HCT116 (cell line): Measurements from ENCODE around the gene ENHO. TPM values are rescaled to one million over a fixed set of nuclear protein-coding genes. Genes with fewer than 3 reads are reported as not detected.

Experiments
- ATAC-seq: fragments of 200-7000 bp; cut with Tn5 transposase; 2 replicates; pipeline ENCODE4 v1.9.1; 2020; ENCODE audit warnings: mild to moderate bottlenecking, moderate library complexity
- BruUV-seq: library from RNA; stranded (reverse); fragments of 400-500 nt; replicated peaks from 2 replicates; lab custom pipeline; 2021; lab: Mats Ljungman, UMichigan
- CTCF ChIA-PET: fragments of 300-600 bp; sonication (Branson Sonifier 250); formaldehyde crosslinking; loops from one replicate; lab custom pipeline; 2021; ENCODE audit warnings: antibody characterized with exemption; lab: Charles Lee
- POLR2A ChIA-PET: fragments of 300-600, 350-600 bp; sonication (Branson Sonifier 250); formaldehyde crosslinking; loops from one replicate; lab custom pipeline; 2021; ENCODE audit warnings: antibody characterized with exemption; lab: Charles Lee
- RAD21 ChIA-PET, 2 experiments: fragments of 300-600 bp; sonication (Branson Sonifier 250); formaldehyde crosslinking; loops; one replicate each; lab custom pipeline; 2023; ENCODE audit warnings: low total read pairs in 2 of 2; ENCODE audit not compliant: uncharacterized antibody in 2 of 2, unreplicated experiment in 2 of 2, low non-redundant PET in 1 of 2; lab: Charles Lee
- DNase-seq: peaks from one replicate; pipeline ENCODE4 v3.0.0-alpha.2; 2010; ENCODE audit warnings: low read depth, low spot score
- H2AFZ ChIP-seq: fragments of 200-600 bp; shearing (Covaris generic), sonication (generic); 2 replicates; pipeline ENCODE4 v1.6.1; 2017; ENCODE audit warnings: low read depth, mixed run types, mixed read lengths, antibody characterized with exemption, low read length; ENCODE audit not compliant: poor library complexity, severe bottlenecking
- H3K27ac ChIP-seq: 2 replicates; pipeline ENCODE4 v1.5.1; 2012; ENCODE audit warnings: low read depth, low read length
- H3K27me3 ChIP-seq: fragments of 200-600 bp; sonication (generic); 2 replicates; pipeline ENCODE4 v1.6.1; 2016; ENCODE audit warnings: mixed run types, low read length, mixed read lengths; ENCODE audit not compliant: insufficient read depth
- H3K36me3 ChIP-seq, 2 experiments: fragments of 200-500 bp in 1 of 2; fragments of 200-600 bp in 1 of 2; sonication (Bioruptor generic) in 1 of 2; sonication (generic) in 1 of 2; 2 replicates each; pipeline versions ENCODE4 v1.5.1 to v1.6.1; 2014 to 2016; ENCODE audit warnings: low read length in 2 of 2, inconsistent platforms in 1 of 2, mixed read lengths in 1 of 2, mixed run types in 1 of 2; ENCODE audit not compliant: insufficient read depth in 2 of 2, control insufficient read depth in 1 of 2
- H3K4me1 ChIP-seq, 2 experiments: fragments of 200-600 bp in 1 of 2; sonication (generic) in 1 of 2; 2 replicates each; pipeline versions ENCODE4 v1.5.1 to v1.6.1; 2012 to 2017; ENCODE audit warnings: low read length in 2 of 2, inconsistent platforms in 1 of 2, mild to moderate bottlenecking in 1 of 2, mixed read lengths in 1 of 2, mixed run types in 1 of 2, moderate library complexity in 1 of 2; ENCODE audit not compliant: insufficient read depth in 2 of 2, control insufficient read depth in 1 of 2
- H3K4me2 ChIP-seq: fragments of 200-600 bp; sonication (generic); 2 replicates; pipeline ENCODE4 v1.6.1; 2017; ENCODE audit warnings: mixed run types, low read length, mixed read lengths
- H3K4me3 ChIP-seq, 2 experiments: fragments of 200-600 bp in 1 of 2; sonication (generic) in 1 of 2; replicated peaks in 1 of 2; 2 replicates each; pipeline ENCODE4 v1.5.1; 2011 to 2016; ENCODE audit warnings: low read length in 2 of 2, control low read depth in 1 of 2, low read depth in 1 of 2, mild to moderate bottlenecking in 1 of 2, mixed read lengths in 1 of 2, mixed run types in 1 of 2
- H3K79me2 ChIP-seq: fragments of 200-600 bp; sonication (generic); 2 replicates; pipeline ENCODE4 v1.6.1; 2017; ENCODE audit warnings: mild to moderate bottlenecking, mixed run types, low read length, moderate library complexity, mixed read lengths; ENCODE audit not compliant: insufficient read depth
- H3K9ac ChIP-seq: fragments of 200-600 bp; sonication (generic); 2 replicates; pipeline ENCODE4 v1.6.1; 2016; ENCODE audit warnings: low read length, mixed read lengths
- H3K9me2 ChIP-seq: fragments of 200-600 bp; sonication (generic), shearing (Covaris generic); 2 replicates; pipeline ENCODE4 v1.6.1; 2017; ENCODE audit warnings: mixed run types, mild to moderate bottlenecking, moderate library complexity; ENCODE audit not compliant: insufficient read depth
- H3K9me3 ChIP-seq, 2 experiments: fragments of 200-500 bp in 1 of 2; fragments of 200-600 bp in 1 of 2; sonication (Bioruptor generic) in 1 of 2; sonication (generic) in 1 of 2; 2 replicates each; pipeline ENCODE4 v1.6.1; 2014 to 2017; ENCODE audit warnings: low read length in 2 of 2, mixed read lengths in 2 of 2, inconsistent platforms in 1 of 2, low read depth in 1 of 2, mild to moderate bottlenecking in 1 of 2, mixed run types in 1 of 2, moderate library complexity in 1 of 2; ENCODE audit not compliant: control insufficient read depth in 1 of 2, insufficient read depth in 1 of 2
- H4K20me1 ChIP-seq: fragments of 200-600 bp; sonication (generic), shearing (Covaris generic); 2 replicates; pipeline ENCODE4 v1.6.1; 2017; ENCODE audit warnings: mixed run types, mild to moderate bottlenecking, moderate library complexity; ENCODE audit not compliant: insufficient read depth
- CBX3 ChIP-seq: IDR thresholded peaks from 2 replicates; pipeline ENCODE4 v1.6.1; 2012; ENCODE audit warnings: low read depth
- EGR1 ChIP-seq: IDR thresholded peaks from 2 replicates; pipeline ENCODE4 v1.6.1; 2012; ENCODE audit warnings: low read depth
- ELF1 ChIP-seq: IDR thresholded peaks from 2 replicates; pipeline ENCODE4 v1.6.1; 2012; ENCODE audit warnings: low read depth, borderline replicate concordance
- EZH2 ChIP-seq: fragments of 200-600 bp; sonication (generic); IDR thresholded peaks from 2 replicates; pipeline ENCODE4 v1.6.1; 2017; ENCODE audit warnings: antibody characterized with exemption, mixed run types
- EZH2phosphoT487 ChIP-seq: fragments of 200-600 bp; IDR thresholded peaks from 2 replicates; pipeline ENCODE4 v1.6.1; 2018; ENCODE audit warnings: antibody characterized with exemption, borderline replicate concordance
- FOSL1 ChIP-seq: IDR thresholded peaks from 2 replicates; pipeline ENCODE4 v1.6.1; 2012; ENCODE audit warnings: low read depth
- POLR2A ChIP-seq: IDR thresholded peaks from 2 replicates; pipeline ENCODE4 v1.7.0; 2011; ENCODE audit warnings: borderline replicate concordance; ENCODE audit not compliant: insufficient read depth, insufficient read length; ENCODE audit errors: extremely low read depth
- RAD21 ChIP-seq: IDR thresholded peaks from 2 replicates; pipeline ENCODE4 v1.6.1; 2012; ENCODE audit warnings: low read depth, mild to moderate bottlenecking
- SIN3A ChIP-seq: IDR thresholded peaks from 2 replicates; pipeline ENCODE4 v1.6.1; 2012; ENCODE audit warnings: low read depth
- SP1 ChIP-seq: IDR thresholded peaks from 2 replicates; pipeline ENCODE4 v1.6.1; 2012; ENCODE audit warnings: low read depth
- SRF ChIP-seq: IDR thresholded peaks from 2 replicates; pipeline ENCODE4 v1.6.1; 2012; ENCODE audit warnings: low read depth
- TCF7L2 ChIP-seq: IDR thresholded peaks from 2 replicates; pipeline ENCODE4 v1.7.0; 2011; ENCODE audit warnings: borderline replicate concordance, inconsistent platforms; ENCODE audit not compliant: insufficient read depth, insufficient read length; ENCODE audit errors: extremely low read depth
- YY1 ChIP-seq: IDR thresholded peaks from 2 replicates; pipeline ENCODE4 v1.6.1; 2011; ENCODE audit warnings: low read length, low read depth, moderate library complexity, mild to moderate bottlenecking; ENCODE audit not compliant: insufficient replicate concordance; ENCODE audit errors: extremely low read depth
- ZFX ChIP-seq: fragments of 450-650 bp; IDR thresholded peaks from 2 replicates; pipeline ENCODE4 v1.6.1; 2017
- ZNF274 ChIP-seq: fragments of 200-500 bp; sonication (Bioruptor generic); IDR thresholded peaks from 2 replicates; pipeline ENCODE4 v1.6.1; 2014; ENCODE audit warnings: mild to moderate bottlenecking, low read depth, low read length, inconsistent platforms
- intact Hi-C: fragments of 100-400 bp; cut with micrococcal nuclease; formaldehyde crosslinking; loops from 2 replicates; pipeline ENCODE4 v1.10.0; 2022
- total RNA-seq: library from RNA; stranded (reverse); gene quantifications from one replicate; pipeline ENCODE4 v1.2.1, GENCODE V29; 2021; ENCODE audit not compliant: unreplicated experiment
- TF ChIP-seq, protein P1 (sequence below): IDR thresholded peaks from 2 replicates; pipeline ENCODE4 v1.6.1; 2012; ENCODE audit warnings: low read depth
- TF ChIP-seq, protein P2 (sequence below), 3 experiments: fragments of 200-600 bp in 1 of 3; sonication (generic) in 1 of 3; IDR thresholded peaks in 2 of 3; conservative IDR thresholded peaks in 1 of 3; 2 replicates each; pipeline ENCODE4 v1.5.1; 2012 to 2017; ENCODE audit warnings: low read depth in 2 of 3, low read length in 2 of 3, antibody characterized with exemption in 1 of 3, borderline replicate concordance in 1 of 3, control low read depth in 1 of 3, mild to moderate bottlenecking in 1 of 3, mixed read lengths in 1 of 3, mixed run types in 1 of 3, moderate library complexity in 1 of 3; ENCODE audit not compliant: insufficient read depth in 1 of 3
- TF ChIP-seq, protein P3 (sequence below): IDR thresholded peaks from 2 replicates; pipeline ENCODE4 v1.6.1; 2012
- TF ChIP-seq, protein P4 (sequence below): IDR thresholded peaks from 2 replicates; pipeline ENCODE4 v1.6.1; 2011; ENCODE audit warnings: mild to moderate bottlenecking, low read length, moderate library complexity; ENCODE audit not compliant: insufficient replicate concordance; ENCODE audit errors: extremely low read depth
- TF ChIP-seq, protein P5 (sequence below): IDR thresholded peaks from 2 replicates; pipeline ENCODE4 v1.6.1; 2012

The ENHO gene
- total RNA-seq, 1 experiment from 2014 or later = 6.1 TPM

DNA sequence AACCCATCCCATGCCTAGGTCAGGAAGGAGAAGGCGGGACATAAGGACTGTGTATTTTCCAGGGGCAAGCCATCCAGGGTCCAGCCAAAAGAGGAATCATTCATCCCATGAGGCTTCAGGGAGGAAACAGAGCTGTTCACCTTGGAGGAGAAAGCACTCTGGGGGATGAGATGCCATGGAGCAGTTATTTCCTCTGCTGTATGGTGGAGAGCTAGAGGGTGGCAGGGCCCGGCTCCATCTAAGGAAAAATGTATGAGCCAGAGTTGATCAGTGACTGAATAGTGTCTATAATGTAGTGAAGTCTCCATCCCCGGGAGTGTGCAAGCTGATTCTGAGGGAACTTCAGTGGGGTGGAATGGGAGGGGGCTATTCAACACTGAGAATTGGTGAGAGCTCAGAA, 8.0 kb downstream of the ENHO start:
- intact Hi-C loops = no loop called here
- CTCF ChIA-PET = no interaction called here
- Histone ChIP-seq H2AFZ (no peak overlapping the region), H3K9me2 (no peaks in the 10 kb centered on the region), H3K4me1 (peaks cover 0 to 5% of the 10 kb centered on the region in 2 experiments; a peak in 2 of 4 replicates), H3K79me2 (no peaks in the 10 kb centered on the region), H3K27ac (no peak overlapping the region), H3K9me3 (no peaks in the 10 kb centered on the region), H3K4me3 (no peak overlapping the region), H3K36me3 (no peaks in the 10 kb centered on the region)
- BruUV-seq = no TSS peak
- POLR2A ChIA-PET = no interaction called here
- TF ChIP-seq TCF7L2 (no peak), ZNF274 (no peak), POLR2A (no peak), SIN3A (no peak), RAD21 (no peak), ZFX (no peak), FOSL1 (no peak), YY1 (no peak), EGR1 (no peak), SRF (no peak), ELF1 (no peak), EZH2 (no peak), EZH2phosphoT487 (no peak), SP1 (no peak), CBX3 (no peak)
- TF ChIP-seq, protein P1, sequence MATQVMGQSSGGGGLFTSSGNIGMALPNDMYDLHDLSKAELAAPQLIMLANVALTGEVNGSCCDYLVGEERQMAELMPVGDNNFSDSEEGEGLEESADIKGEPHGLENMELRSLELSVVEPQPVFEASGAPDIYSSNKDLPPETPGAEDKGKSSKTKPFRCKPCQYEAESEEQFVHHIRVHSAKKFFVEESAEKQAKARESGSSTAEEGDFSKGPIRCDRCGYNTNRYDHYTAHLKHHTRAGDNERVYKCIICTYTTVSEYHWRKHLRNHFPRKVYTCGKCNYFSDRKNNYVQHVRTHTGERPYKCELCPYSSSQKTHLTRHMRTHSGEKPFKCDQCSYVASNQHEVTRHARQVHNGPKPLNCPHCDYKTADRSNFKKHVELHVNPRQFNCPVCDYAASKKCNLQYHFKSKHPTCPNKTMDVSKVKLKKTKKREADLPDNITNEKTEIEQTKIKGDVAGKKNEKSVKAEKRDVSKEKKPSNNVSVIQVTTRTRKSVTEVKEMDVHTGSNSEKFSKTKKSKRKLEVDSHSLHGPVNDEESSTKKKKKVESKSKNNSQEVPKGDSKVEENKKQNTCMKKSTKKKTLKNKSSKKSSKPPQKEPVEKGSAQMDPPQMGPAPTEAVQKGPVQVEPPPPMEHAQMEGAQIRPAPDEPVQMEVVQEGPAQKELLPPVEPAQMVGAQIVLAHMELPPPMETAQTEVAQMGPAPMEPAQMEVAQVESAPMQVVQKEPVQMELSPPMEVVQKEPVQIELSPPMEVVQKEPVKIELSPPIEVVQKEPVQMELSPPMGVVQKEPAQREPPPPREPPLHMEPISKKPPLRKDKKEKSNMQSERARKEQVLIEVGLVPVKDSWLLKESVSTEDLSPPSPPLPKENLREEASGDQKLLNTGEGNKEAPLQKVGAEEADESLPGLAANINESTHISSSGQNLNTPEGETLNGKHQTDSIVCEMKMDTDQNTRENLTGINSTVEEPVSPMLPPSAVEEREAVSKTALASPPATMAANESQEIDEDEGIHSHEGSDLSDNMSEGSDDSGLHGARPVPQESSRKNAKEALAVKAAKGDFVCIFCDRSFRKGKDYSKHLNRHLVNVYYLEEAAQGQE = no peak
- TF ChIP-seq, protein P2, sequence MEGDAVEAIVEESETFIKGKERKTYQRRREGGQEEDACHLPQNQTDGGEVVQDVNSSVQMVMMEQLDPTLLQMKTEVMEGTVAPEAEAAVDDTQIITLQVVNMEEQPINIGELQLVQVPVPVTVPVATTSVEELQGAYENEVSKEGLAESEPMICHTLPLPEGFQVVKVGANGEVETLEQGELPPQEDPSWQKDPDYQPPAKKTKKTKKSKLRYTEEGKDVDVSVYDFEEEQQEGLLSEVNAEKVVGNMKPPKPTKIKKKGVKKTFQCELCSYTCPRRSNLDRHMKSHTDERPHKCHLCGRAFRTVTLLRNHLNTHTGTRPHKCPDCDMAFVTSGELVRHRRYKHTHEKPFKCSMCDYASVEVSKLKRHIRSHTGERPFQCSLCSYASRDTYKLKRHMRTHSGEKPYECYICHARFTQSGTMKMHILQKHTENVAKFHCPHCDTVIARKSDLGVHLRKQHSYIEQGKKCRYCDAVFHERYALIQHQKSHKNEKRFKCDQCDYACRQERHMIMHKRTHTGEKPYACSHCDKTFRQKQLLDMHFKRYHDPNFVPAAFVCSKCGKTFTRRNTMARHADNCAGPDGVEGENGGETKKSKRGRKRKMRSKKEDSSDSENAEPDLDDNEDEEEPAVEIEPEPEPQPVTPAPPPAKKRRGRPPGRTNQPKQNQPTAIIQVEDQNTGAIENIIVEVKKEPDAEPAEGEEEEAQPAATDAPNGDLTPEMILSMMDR (IDR thresholded peaks at IDR 0.05 in 2 of 3, conservative IDR thresholded peaks at IDR 0.05 in 1 of 3; ENCODE audit: borderline replicate concordance in 1 of 3, insufficient read depth in 1 of 3, low read depth in 2 of 3, low read length in 2 of 3) = no peak
- TF ChIP-seq, protein P3, sequence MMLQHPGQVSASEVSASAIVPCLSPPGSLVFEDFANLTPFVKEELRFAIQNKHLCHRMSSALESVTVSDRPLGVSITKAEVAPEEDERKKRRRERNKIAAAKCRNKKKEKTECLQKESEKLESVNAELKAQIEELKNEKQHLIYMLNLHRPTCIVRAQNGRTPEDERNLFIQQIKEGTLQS = no peak
- TF ChIP-seq, protein P4, sequence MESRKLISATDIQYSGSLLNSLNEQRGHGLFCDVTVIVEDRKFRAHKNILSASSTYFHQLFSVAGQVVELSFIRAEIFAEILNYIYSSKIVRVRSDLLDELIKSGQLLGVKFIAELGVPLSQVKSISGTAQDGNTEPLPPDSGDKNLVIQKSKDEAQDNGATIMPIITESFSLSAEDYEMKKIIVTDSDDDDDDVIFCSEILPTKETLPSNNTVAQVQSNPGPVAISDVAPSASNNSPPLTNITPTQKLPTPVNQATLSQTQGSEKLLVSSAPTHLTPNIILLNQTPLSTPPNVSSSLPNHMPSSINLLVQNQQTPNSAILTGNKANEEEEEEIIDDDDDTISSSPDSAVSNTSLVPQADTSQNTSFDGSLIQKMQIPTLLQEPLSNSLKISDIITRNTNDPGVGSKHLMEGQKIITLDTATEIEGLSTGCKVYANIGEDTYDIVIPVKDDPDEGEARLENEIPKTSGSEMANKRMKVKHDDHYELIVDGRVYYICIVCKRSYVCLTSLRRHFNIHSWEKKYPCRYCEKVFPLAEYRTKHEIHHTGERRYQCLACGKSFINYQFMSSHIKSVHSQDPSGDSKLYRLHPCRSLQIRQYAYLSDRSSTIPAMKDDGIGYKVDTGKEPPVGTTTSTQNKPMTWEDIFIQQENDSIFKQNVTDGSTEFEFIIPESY = no peak
- TF ChIP-seq, protein P5, sequence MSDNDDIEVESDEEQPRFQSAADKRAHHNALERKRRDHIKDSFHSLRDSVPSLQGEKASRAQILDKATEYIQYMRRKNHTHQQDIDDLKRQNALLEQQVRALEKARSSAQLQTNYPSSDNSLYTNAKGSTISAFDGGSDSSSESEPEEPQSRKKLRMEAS = no peak
- TF ChIP-seq, all 23 proteins: peak for 0
- Histone ChIP-seq H3K9ac (no peak overlapping the region), H3K4me2 (no peak overlapping the region), H3K27me3 (no peaks in the 10 kb centered on the region), H4K20me1 (no peaks in the 10 kb centered on the region)
- no peak for ATAC-seq
- DNase-seq = no peak
- RAD21 ChIA-PET = no interaction called here
